Measurements from ENCODE around the gene UGT3A1. TPM values are rescaled to one million over a fixed set of nuclear protein-coding genes. Genes with fewer than 3 reads are reported as not detected.

UGT3A1 gene
- total RNA-seq, 2 experiments from 2014 or later: not detected

DNA sequence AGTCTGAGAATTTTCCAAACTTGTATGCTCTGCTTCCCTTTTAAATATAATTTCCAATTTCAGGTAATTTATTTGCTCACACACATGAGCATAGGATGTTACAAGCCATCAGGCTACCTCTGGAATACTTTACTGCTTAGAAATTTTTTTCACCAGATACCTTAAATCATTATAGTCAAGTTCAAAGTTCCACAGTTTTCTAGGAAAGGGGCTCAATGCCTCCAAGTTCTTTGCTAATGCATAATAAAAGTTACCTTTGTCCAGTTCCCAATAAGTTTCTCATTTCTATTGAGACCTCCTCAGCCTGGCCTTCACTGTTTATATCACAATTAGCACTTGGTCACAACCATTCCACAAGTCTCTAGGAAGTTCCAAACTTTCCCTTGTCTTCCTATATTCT, 16.2 kb upstream of the UGT3A1 start:
- H3K4me1 ChIP-seq (ENCODE audit: insufficient read depth, low read length, poor library complexity, severe bottlenecking): no peaks in the 10 kb centered on the region
- peaks cover 7% of the 10 kb centered on the region; the same call in 1 of the 2 replicates for H3K9me3 ChIP-seq (ENCODE audit: low read length)
- no peak overlapping the region for H3K27ac ChIP-seq (ENCODE audit: low read depth, low read length, poor library complexity, severe bottlenecking)
- no peak for DNase-seq (ENCODE audit: low spot score)
- intact Hi-C loops (cut with micrococcal nuclease; ENCODE audit: unreplicated experiment): no loop called here
- CTCF ChIA-PET (ENCODE audit: unreplicated experiment): no interaction called here
- H3K36me3 ChIP-seq (ENCODE audit: insufficient read depth, low read length): no peaks in the 10 kb centered on the region
- TF ChIP-seq EZH2phosphoT487 (IDR thresholded peaks at IDR 0.05; ENCODE audit: borderline replicate concordance, low read depth, low read length): no peak
- TF ChIP-seq, protein P1, sequence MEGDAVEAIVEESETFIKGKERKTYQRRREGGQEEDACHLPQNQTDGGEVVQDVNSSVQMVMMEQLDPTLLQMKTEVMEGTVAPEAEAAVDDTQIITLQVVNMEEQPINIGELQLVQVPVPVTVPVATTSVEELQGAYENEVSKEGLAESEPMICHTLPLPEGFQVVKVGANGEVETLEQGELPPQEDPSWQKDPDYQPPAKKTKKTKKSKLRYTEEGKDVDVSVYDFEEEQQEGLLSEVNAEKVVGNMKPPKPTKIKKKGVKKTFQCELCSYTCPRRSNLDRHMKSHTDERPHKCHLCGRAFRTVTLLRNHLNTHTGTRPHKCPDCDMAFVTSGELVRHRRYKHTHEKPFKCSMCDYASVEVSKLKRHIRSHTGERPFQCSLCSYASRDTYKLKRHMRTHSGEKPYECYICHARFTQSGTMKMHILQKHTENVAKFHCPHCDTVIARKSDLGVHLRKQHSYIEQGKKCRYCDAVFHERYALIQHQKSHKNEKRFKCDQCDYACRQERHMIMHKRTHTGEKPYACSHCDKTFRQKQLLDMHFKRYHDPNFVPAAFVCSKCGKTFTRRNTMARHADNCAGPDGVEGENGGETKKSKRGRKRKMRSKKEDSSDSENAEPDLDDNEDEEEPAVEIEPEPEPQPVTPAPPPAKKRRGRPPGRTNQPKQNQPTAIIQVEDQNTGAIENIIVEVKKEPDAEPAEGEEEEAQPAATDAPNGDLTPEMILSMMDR (conservative IDR thresholded peaks at IDR 0.05; ENCODE audit: low read length): no peak
- no peaks in the 10 kb centered on the region for H3K79me2 ChIP-seq (ENCODE audit: insufficient read depth, low read depth, low read length)
- no peak overlapping the region for H3K4me3 ChIP-seq (ENCODE audit: low read depth, low read length, poor library complexity, severe bottlenecking)
- no peak overlapping the region for H3K4me2 ChIP-seq (ENCODE audit: low read length)
- no TSS peak for BruUV-seq (replicated peaks)
- no peaks in the 10 kb centered on the region for H3K9me2 ChIP-seq (ENCODE audit: insufficient read depth, low read length)
- no peaks in the 10 kb centered on the region for H4K20me1 ChIP-seq (ENCODE audit: insufficient read depth, low read length)
- POLR2A ChIA-PET: no interaction called here
- no peak overlapping the region for H2AFZ ChIP-seq (ENCODE audit: low read length)

DNA sequence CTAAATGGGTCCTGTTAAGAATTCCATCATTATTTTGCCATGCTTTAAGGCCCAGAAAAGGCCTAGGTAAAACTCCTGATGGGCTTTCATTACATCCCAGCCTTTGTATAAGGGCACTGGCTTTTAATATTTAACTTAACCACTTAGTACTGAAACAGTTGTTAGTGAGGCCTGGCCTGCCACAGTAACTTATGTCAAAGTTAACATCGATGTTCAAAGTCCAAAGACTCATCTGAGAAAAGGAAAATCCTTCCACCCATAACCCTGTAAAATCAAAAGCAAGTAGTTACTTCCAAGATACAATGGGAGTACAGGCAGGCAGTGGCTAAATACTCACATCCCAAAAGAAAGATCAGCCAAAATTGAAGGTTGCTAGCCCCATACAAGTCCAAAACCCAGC, 15.0 kb upstream of the UGT3A1 start:
- Histone ChIP-seq H3K4me3 (ENCODE audit: low read depth, low read length, poor library complexity, severe bottlenecking) (no peak overlapping the region), H3K9me2 (ENCODE audit: insufficient read depth, low read length) (no peaks in the 10 kb centered on the region), H3K9me3 (ENCODE audit: low read length) (peaks cover 7% of the 10 kb centered on the region; the same call in 1 of the 2 replicates), H4K20me1 (ENCODE audit: insufficient read depth, low read length) (no peaks in the 10 kb centered on the region), H3K36me3 (ENCODE audit: insufficient read depth, low read length) (no peaks in the 10 kb centered on the region), H3K4me1 (ENCODE audit: insufficient read depth, low read length, poor library complexity, severe bottlenecking) (no peaks in the 10 kb centered on the region), H3K27ac (ENCODE audit: low read depth, low read length, poor library complexity, severe bottlenecking) (no peak overlapping the region), H3K79me2 (ENCODE audit: insufficient read depth, low read depth, low read length) (no peaks in the 10 kb centered on the region), H2AFZ (ENCODE audit: low read length) (no peak overlapping the region), H3K4me2 (ENCODE audit: low read length) (no peak overlapping the region)
- POLR2A ChIA-PET: interaction anchor here (1.5 kb wide), 1 partner anchor 13 kb away, joined by 3 read pairs; no protein-coding TSS in a partner anchor
- DNase-seq (ENCODE audit: low spot score): no peak
- no TSS peak for BruUV-seq (replicated peaks)
- CTCF ChIA-PET (ENCODE audit: unreplicated experiment): no interaction called here
- intact Hi-C loops (cut with micrococcal nuclease; ENCODE audit: unreplicated experiment): no loop called here
- no peak for TF ChIP-seq EZH2phosphoT487 (IDR thresholded peaks at IDR 0.05; ENCODE audit: borderline replicate concordance, low read depth, low read length)
- TF ChIP-seq, protein P1 (conservative IDR thresholded peaks at IDR 0.05; ENCODE audit: low read length): no peak

DNA sequence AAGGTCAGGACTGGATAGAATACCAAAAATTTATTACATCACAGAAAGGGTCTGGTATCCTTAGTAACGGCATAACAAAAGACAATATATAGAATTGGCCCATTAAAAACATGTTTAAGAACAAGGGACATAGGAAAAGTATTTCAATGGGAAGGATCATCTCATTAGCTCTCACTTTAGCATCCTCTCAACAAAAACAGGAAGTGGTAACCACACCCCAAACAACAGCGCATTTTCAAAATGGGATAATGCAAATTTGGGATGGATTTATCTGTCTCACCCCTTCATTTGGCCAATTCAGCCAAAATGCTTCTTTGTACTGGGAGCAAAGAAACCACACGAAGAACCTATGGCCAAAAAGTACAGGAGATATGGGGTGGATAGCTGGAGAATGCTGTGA, 9.8 kb upstream of the UGT3A1 start:
- Histone ChIP-seq H3K4me3 (ENCODE audit: low read depth, low read length, poor library complexity, severe bottlenecking) (no peak overlapping the region), H3K9me2 (ENCODE audit: insufficient read depth, low read length) (no peaks in the 10 kb centered on the region), H3K9me3 (ENCODE audit: low read length) (no peaks in the 10 kb centered on the region), H3K79me2 (ENCODE audit: insufficient read depth, low read depth, low read length) (no peaks in the 10 kb centered on the region), H3K27ac (ENCODE audit: low read depth, low read length, poor library complexity, severe bottlenecking) (no peak overlapping the region), H4K20me1 (ENCODE audit: insufficient read depth, low read length) (no peaks in the 10 kb centered on the region), H3K36me3 (ENCODE audit: insufficient read depth, low read length) (no peaks in the 10 kb centered on the region), H3K4me1 (ENCODE audit: insufficient read depth, low read length, poor library complexity, severe bottlenecking) (no peaks in the 10 kb centered on the region), H2AFZ (ENCODE audit: low read length) (no peak overlapping the region), H3K4me2 (ENCODE audit: low read length) (no peak overlapping the region)
- intact Hi-C loops (cut with micrococcal nuclease; ENCODE audit: unreplicated experiment): no loop called here
- TF ChIP-seq, protein P1 (conservative IDR thresholded peaks at IDR 0.05; ENCODE audit: low read length): no peak
- no peak for TF ChIP-seq EZH2phosphoT487 (IDR thresholded peaks at IDR 0.05; ENCODE audit: borderline replicate concordance, low read depth, low read length)
- no TSS peak for BruUV-seq (replicated peaks)
- DNase-seq (ENCODE audit: low spot score): no peak
- POLR2A ChIA-PET: no interaction called here
- CTCF ChIA-PET (ENCODE audit: unreplicated experiment): no interaction called here

Measured in OCI-LY7 (cell line).